ENCODE data around the gene CDT1. TPM values are rescaled to one million over a fixed set of nuclear protein-coding genes. Genes with fewer than 3 reads are reported as not detected.
A peak's percentile ranks its signal among the peaks of the same experiment; 100 is the strongest.

Gene CDT1
- total and polyA plus RNA-seq, 9 donors: 2.7 to 17.3 (median 12.1) TPM

DNA sequence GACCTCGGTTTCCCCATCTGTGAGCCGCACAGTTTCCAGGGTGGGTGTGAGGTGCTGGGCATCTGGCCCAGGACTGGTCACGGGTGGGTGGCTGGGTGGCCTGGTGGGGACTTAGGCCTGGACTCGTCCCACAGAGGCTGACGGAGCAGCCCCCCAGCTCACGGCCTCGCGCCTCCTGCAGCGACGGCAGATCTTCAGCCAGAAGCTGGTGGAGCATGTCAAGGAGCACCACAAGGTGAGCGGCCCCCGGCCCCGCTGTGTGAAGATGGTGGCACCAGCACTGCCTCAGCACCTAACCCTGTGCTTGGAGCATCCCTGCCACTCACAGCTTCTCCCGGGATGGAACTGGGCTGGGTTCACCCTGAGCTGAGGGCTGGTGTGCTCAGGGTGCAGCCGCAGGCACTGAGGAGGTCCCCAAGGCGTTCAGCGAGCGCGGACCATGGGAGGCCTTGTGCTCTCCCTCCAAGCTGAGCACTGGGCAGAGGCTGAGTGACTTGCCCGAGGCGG is 2.4 kb downstream of the CDT1 start:
- DNase-seq: no peak
- no peaks in the 10 kb centered on the region for H3K9me3 ChIP-seq (replicated peaks; ENCODE audit: control insufficient read depth, low read depth, low read length)
- H3K27ac ChIP-seq (ENCODE audit: low read length): no peak overlapping the region
- H3K4me1 ChIP-seq (ENCODE audit: control insufficient read depth, insufficient read depth, low read length): peaks cover 62% of the 10 kb centered on the region
- H3K4me3 ChIP-seq (ENCODE audit: low read length): no peak overlapping the region
- no peaks in the 10 kb centered on the region for H3K27me3 ChIP-seq (ENCODE audit: control insufficient read depth, insufficient read depth, low read length)
- H3K36me3 ChIP-seq (ENCODE audit: control insufficient read depth, insufficient read depth, low read length): peaks cover 43% of the 10 kb centered on the region
- 88% methylated on average over 18 of the region's 21 CpGs for WGBS (ENCODE audit: insufficient coverage)

DNA sequence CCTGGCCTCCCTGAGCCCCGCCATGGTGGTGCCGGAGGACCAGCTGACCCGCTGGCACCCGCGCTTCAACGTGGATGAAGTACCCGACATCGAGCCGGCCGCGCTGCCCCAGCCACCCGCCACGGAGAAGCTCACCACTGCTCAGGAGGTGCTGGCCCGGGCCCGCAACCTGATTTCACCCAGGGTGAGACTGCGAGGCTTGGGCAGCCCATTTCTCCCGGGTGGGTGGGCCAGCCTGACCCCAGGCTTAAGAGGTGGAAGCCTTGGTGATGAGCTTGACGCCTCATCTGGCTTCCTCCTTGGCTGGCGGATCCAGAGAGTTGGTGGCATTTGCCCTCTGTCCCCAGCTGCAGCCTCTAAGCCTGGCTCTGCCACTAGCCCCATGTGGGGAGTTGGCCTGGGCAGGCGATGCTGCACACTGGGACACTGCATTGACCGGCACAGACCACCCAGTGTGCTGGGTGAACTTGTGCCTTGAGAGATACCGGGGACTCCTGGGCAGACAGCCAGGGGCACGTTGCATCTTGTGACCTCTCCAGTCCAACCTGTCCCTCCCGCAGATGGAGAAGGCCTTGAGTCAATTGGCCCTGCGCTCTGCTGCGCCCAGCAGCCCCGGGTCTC is 3.0 kb downstream of the CDT1 start:
- Histone ChIP-seq H3K36me3 (ENCODE audit: control insufficient read depth, insufficient read depth, low read length) (peaks cover 43% of the 10 kb centered on the region), H3K4me1 (ENCODE audit: control insufficient read depth, insufficient read depth, low read length) (peaks cover 64% of the 10 kb centered on the region), H3K4me3 (ENCODE audit: low read length) (no peak overlapping the region), H3K9me3 (replicated peaks; ENCODE audit: control insufficient read depth, low read depth, low read length) (no peaks in the 10 kb centered on the region), H3K27ac (ENCODE audit: low read length) (peak overlapping the region; percentile 75), H3K27me3 (ENCODE audit: control insufficient read depth, insufficient read depth, low read length) (no peaks in the 10 kb centered on the region)
- peak; percentile 32 for DNase-seq
- WGBS (ENCODE audit: insufficient coverage): 78% methylated on average over 26 of the region's 27 CpGs

DNA sequence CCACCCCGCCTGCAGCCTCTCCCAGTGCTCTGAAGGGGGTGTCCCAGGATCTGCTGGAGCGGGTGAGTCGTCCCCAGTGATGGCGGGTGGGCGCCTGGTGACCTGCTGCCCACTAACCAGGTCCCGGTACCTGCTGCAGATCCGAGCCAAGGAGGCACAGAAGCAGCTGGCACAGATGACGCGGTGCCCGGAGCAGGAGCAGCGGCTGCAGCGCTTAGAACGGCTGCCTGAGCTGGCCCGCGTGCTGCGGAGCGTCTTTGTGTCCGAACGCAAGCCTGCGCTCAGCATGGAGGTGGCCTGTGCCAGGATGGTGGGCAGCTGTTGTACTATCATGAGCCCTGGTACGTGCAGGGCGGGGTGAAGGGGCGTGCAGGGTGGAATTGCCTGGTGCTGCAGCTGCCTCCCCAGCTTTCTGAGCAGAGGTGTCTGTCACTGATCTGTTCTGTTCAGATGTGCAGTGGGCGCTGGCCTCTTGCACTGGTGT is 3.6 kb downstream of the CDT1 start:
- Histone ChIP-seq H3K27me3 (ENCODE audit: control insufficient read depth, insufficient read depth, low read length) (no peaks in the 10 kb centered on the region), H3K27ac (ENCODE audit: low read length) (peak overlapping the region; percentile 75), H3K4me1 (ENCODE audit: control insufficient read depth, insufficient read depth, low read length) (peaks cover 68% of the 10 kb centered on the region), H3K4me3 (ENCODE audit: low read length) (no peak overlapping the region), H3K36me3 (ENCODE audit: control insufficient read depth, insufficient read depth, low read length) (peaks cover 43% of the 10 kb centered on the region), H3K9me3 (replicated peaks; ENCODE audit: control insufficient read depth, low read depth, low read length) (no peaks in the 10 kb centered on the region)
- WGBS (ENCODE audit: insufficient coverage): 81% methylated on average over 22 of the region's 24 CpGs
- DNase-seq: peak; percentile 83

DNA sequence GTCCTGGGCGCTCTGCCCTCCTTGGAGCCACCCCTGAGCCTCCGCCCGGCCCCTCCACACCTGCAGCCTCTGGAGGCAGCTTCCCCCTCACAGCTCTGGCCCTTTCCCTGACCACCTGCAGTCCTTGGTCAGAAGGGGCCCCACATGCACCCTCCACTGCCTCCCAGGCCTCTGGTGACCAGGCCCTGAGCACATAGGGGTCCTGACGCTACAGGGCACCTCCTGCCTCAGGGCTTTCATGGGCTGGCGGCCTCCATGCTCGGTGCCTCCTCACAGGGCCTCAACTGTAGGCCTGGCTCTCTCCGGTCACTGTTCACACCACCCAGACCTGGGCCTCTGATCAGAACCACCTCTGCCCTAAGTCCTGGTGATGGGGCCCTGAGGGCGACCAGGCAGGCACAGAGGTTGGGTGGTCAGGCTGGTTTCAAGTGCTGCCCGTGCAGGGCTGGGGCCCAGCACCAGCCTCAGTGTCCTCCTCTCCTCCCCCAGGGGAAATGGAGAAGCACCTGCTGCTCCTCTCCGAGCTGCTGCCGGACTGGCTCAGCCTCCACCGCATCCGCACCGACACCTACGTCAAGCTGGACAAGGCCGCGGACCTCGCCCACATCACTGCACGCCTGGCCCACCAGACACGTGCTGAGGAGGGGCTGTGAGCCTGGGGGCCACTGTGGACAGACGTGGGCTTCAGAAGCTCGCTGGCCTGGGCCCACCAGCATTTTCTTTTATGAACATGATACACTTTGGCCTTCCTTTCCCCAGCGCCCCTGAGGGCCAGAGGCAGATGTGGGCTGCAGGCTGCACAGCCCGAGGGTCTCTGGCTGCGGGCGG is 4.3 kb downstream of the CDT1 start:
- DNase-seq: no peak
- peaks cover 68% of the 10 kb centered on the region for H3K4me1 ChIP-seq (ENCODE audit: control insufficient read depth, insufficient read depth, low read length)
- H3K27me3 ChIP-seq (ENCODE audit: control insufficient read depth, insufficient read depth, low read length): no peaks in the 10 kb centered on the region
- H3K36me3 ChIP-seq (ENCODE audit: control insufficient read depth, insufficient read depth, low read length): peaks cover 43% of the 10 kb centered on the region
- H3K4me3 ChIP-seq (ENCODE audit: low read length): no peak overlapping the region
- H3K9me3 ChIP-seq (replicated peaks; ENCODE audit: control insufficient read depth, low read depth, low read length): no peaks in the 10 kb centered on the region
- H3K27ac ChIP-seq (ENCODE audit: low read length): peak overlapping the region; percentile 75
- 80% methylated on average over 22 of the region's 26 CpGs for WGBS (ENCODE audit: insufficient coverage)

DNA sequence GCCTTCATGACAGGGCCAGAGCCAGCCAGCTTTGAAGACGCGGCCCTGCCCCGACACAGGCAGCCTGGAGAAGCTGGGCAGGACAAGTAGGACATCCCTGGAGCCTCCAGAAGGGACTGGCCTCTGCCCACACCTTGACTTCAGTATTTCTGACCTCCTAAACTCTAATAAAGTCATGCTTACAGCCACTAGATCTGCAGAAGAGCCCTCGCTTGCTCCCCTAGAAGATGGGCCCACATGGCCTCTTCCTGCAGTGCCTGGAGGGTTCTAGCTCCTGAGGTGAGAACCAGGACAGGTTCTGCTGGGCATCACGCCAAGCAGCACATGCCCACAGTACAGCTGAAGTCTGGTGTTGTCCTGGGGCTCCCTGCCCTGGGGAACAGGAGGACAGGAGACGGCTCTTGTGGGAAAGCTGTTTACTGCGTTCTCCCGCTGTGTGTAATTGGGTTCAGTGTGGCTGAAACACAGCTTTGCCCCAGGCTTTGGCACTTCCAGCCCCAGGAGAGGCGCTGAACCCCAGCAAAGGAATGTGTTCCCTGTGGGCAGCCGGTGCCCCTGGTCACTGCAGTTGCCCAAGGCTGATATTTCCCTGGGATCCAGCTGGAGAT is 5.6 kb downstream of the CDT1 start:
- peaks cover 69% of the 10 kb centered on the region for H3K4me1 ChIP-seq (ENCODE audit: control insufficient read depth, insufficient read depth, low read length)
- H3K27me3 ChIP-seq (ENCODE audit: control insufficient read depth, insufficient read depth, low read length): no peaks in the 10 kb centered on the region
- no peak overlapping the region for H3K27ac ChIP-seq (ENCODE audit: low read length)
- H3K9me3 ChIP-seq (replicated peaks; ENCODE audit: control insufficient read depth, low read depth, low read length): no peaks in the 10 kb centered on the region
- peaks cover 43% of the 10 kb centered on the region for H3K36me3 ChIP-seq (ENCODE audit: control insufficient read depth, insufficient read depth, low read length)
- H3K4me3 ChIP-seq (ENCODE audit: low read length): no peak overlapping the region
- DNase-seq: no peak
- 82% methylated on average over 9 of the region's 10 CpGs for WGBS (ENCODE audit: insufficient coverage)

DNA sequence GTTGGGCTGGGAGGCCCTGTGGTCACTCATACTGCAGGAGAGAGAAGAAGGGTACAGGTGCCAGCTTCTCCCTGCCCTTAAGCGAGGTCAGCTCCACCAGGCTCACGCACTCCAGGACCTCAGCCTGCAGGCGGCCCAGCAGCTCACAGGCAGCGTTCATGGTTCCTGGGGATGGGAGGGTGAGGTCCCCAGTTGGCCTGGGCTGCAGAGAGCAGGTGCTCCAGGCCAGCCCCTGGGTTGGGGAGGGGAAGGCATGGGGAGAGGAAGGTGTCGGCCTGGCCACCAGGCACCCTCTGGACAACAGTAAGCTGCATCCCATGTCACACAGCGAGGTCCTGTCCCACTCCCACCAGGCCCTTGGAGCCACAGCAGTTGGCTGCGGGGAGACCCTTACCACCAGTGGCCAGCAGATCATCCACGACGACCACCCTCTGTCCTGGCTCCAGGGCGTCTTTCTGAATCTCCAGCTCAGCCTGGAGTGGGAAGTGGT is 6.1 kb downstream of the CDT1 start:
- no peak for DNase-seq
- peaks cover 63% of the 10 kb centered on the region for H3K4me1 ChIP-seq (ENCODE audit: control insufficient read depth, insufficient read depth, low read length)
- H3K27ac ChIP-seq (ENCODE audit: low read length): no peak overlapping the region
- H3K4me3 ChIP-seq (ENCODE audit: low read length): no peak overlapping the region
- peaks cover 43% of the 10 kb centered on the region for H3K36me3 ChIP-seq (ENCODE audit: control insufficient read depth, insufficient read depth, low read length)
- no CpG with 5 or more reads among the region's 10 CpGs for WGBS (ENCODE audit: insufficient coverage)
- H3K9me3 ChIP-seq (replicated peaks; ENCODE audit: control insufficient read depth, low read depth, low read length): no peaks in the 10 kb centered on the region
- H3K27me3 ChIP-seq (ENCODE audit: control insufficient read depth, insufficient read depth, low read length): no peaks in the 10 kb centered on the region

DNA sequence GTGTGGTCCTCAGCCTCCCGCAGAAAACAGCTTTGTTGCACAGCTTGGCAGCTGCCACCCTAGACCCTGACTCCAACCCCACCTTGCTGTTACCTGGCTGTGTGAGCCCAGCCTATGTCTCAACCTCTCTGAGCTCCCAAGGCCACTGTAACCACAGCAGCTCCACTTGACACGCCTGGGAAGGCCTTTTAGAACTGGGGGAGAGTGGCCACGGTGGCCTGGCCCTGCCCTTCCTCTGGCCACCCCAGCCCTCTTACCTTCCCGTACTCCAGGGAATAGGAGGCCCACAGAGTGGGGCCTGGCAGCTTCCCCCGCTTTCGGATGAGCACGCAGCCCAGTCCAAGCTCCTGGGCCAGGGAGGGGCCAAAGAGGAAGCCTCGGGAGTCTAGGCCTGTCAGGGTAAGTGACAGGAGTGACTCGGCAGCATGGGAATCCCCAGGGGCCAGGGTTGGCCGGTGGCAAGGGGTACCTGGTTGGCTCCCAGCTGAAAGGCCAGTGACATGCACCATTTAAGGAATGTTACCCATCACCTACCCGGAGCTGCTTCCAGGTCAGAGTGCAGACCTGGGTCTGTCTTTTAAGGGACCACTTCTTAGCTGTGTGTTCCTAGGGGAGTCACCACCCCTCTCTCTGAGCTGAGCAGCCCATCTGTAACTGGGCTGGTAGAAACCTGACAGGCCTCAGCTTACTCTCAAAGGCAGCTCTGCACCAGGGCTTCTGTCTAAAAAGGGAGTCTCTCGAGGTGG is 6.8 kb downstream of the CDT1 start:
- WGBS (ENCODE audit: insufficient coverage): 7% methylated on average over 7 of the region's 12 CpGs
- Histone ChIP-seq H3K27me3 (ENCODE audit: control insufficient read depth, insufficient read depth, low read length) (no peaks in the 10 kb centered on the region), H3K4me1 (ENCODE audit: control insufficient read depth, insufficient read depth, low read length) (peaks cover 58% of the 10 kb centered on the region), H3K4me3 (ENCODE audit: low read length) (peak overlapping the region; percentile 68), H3K9me3 (replicated peaks; ENCODE audit: control insufficient read depth, low read depth, low read length) (no peaks in the 10 kb centered on the region), H3K36me3 (ENCODE audit: control insufficient read depth, insufficient read depth, low read length) (peaks cover 38% of the 10 kb centered on the region), H3K27ac (ENCODE audit: low read length) (peak overlapping the region; percentile 78)
- peak; percentile 30 for DNase-seq

DNA sequence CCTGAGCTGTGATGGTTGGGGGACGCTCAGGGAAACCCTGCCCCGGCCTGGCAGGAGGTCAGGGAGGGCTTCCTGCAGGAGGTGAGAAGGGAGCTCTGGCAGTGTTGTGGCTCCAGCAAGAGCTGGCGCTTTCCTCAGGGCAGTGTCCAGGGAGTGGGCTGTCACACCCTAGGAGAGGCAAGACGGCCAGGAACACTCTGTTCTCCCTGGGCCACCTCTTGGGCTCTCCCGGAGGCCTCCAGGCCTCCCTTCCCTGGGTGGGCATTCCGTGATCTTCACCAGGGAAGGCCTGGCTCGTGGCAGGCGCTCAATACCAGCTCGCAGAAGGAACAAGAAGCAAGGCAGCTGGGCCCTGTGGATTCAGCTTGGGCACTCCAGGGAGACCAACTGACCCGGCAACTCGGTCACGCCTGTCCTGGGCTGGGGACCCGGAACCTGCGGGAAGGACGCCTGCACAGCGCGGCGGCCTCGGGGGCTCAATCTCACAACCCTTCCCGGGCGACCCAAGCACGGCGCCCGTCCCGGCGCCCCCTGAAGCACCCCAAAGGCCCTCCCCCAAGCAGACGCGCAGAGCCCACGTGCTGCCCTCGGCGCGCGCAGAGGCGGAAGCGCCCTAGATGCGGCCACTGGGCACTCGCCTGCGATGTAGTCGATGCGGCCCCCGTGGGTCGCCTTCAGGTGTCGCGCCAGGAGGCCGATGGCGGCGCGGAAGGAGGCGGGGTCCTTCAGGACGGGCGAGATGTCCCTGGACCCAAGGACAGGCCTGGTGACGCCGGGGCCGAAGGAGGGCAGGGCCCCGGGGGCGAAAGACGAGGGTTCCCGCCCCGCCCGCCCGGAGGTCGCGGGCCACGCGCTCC is 7.6 kb downstream of the CDT1 start:
- Histone ChIP-seq H3K4me3 (ENCODE audit: low read length) (peak overlapping the region; percentile 68), H3K27ac (ENCODE audit: low read length) (peak overlapping the region; percentile 90), H3K27me3 (ENCODE audit: control insufficient read depth, insufficient read depth, low read length) (no peaks in the 10 kb centered on the region), H3K4me1 (ENCODE audit: control insufficient read depth, insufficient read depth, low read length) (peaks cover 62% of the 10 kb centered on the region), H3K36me3 (ENCODE audit: control insufficient read depth, insufficient read depth, low read length) (peaks cover 30% of the 10 kb centered on the region), H3K9me3 (replicated peaks; ENCODE audit: control insufficient read depth, low read depth, low read length) (no peaks in the 10 kb centered on the region)
- peak; percentile 95 for DNase-seq
- WGBS (ENCODE audit: insufficient coverage): 1% methylated on average over 65 of the region's 65 CpGs

Measured in muscle of leg (tissue), 11 donors.